H1 (cell line): Measurements from ENCODE around the gene RNF182. TPM values are rescaled to one million over a fixed set of nuclear protein-coding genes. Genes with fewer than 3 reads are reported as not detected.
"Not testable (repeated sequence)": the region's sequence is repeated elsewhere in the genome, so short reads cannot be mapped to it uniquely, and the experiment has no call there.

Experiments
- CTCF ChIA-PET: fragments of 300-600 bp; sonication (Branson Sonifier 250); formaldehyde crosslinking; loops from one replicate; lab custom pipeline; 2021; ENCODE audit not compliant: partially characterized antibody; lab: Charles Lee
- POLR2A ChIA-PET: fragments of 300-600 bp; sonication (Branson Sonifier 250); formaldehyde crosslinking; loops from one replicate; lab custom pipeline; 2021; ENCODE audit warnings: inconsistent platforms; ENCODE audit not compliant: partially characterized antibody; lab: Charles Lee
- DNase-seq, 2 experiments: peaks; one replicate each; pipeline versions ENCODE4 v3.0.0 to v3.0.0-alpha.2; 2010 to 2022; ENCODE audit warnings: low spot score in 2 of 2, low read depth in 1 of 2, mixed read lengths in 1 of 2
- FAIRE-seq: peaks from 2 replicates; lab custom pipeline; 2011; peaks lifted over from hg19 to GRCh38; lab: Jason Lieb, UNC
- H2AFZ ChIP-seq: 2 replicates; pipeline ENCODE4 v1.8.1; 2012; ENCODE audit warnings: low read length, inconsistent platforms
- H2AK5ac ChIP-seq: 2 replicates; pipeline ENCODE4 v1.6.1; 2013; ENCODE audit warnings: low read depth, low read length
- H2BK120ac ChIP-seq: replicated peaks from 2 replicates; pipeline ENCODE3; 2013; ENCODE audit warnings: low read depth, low read length, inconsistent platforms
- H2BK12ac ChIP-seq: 2 replicates; pipeline ENCODE4 v1.6.1; 2013; ENCODE audit warnings: low read depth, low read length
- H2BK15ac ChIP-seq: 2 replicates; pipeline ENCODE4 v1.6.1; 2013; ENCODE audit warnings: low read length
- H2BK20ac ChIP-seq: 2 replicates; pipeline ENCODE4 v1.6.1; 2013; ENCODE audit warnings: low read length
- H2BK5ac ChIP-seq: 2 replicates; pipeline ENCODE4 v1.6.1; 2013; ENCODE audit warnings: low read depth, low read length
- H3K14ac ChIP-seq: 2 replicates; pipeline ENCODE4 v1.6.1; 2013; ENCODE audit warnings: inconsistent platforms; ENCODE audit not compliant: insufficient read length
- H3K18ac ChIP-seq: 2 replicates; pipeline ENCODE4 v1.6.1; 2013; ENCODE audit warnings: low read length; ENCODE audit errors: extremely low read depth
- H3K23ac ChIP-seq: 2 replicates; pipeline ENCODE4 v1.6.1; 2013; ENCODE audit warnings: inconsistent platforms; ENCODE audit not compliant: insufficient read length
- H3K23me2 ChIP-seq: 2 replicates; pipeline ENCODE4 v1.6.1; 2013; ENCODE audit warnings: low read depth, low read length
- H3K27ac ChIP-seq: 2 replicates; pipeline ENCODE4 v1.6.1; 2011; ENCODE audit warnings: low read depth, low read length, inconsistent platforms
- H3K27me3 ChIP-seq, 4 experiments: replicated peaks in 1 of 4; 1 replicate in 1 of 4; 2 replicates in 3 of 4; pipeline versions ENCODE4 v1.6.1 to v1.8.1; 2011 to 2013; ENCODE audit warnings: low read length in 3 of 4, mild to moderate bottlenecking in 3 of 4, inconsistent platforms in 2 of 4, mixed read lengths in 2 of 4, moderate library complexity in 1 of 4; ENCODE audit not compliant: control insufficient read depth in 3 of 4, insufficient read depth in 3 of 4; ENCODE audit errors: extremely low read depth in 1 of 4
- H3K36me3 ChIP-seq, 4 experiments: 2 replicates each; pipeline versions ENCODE4 v1.6.1 to v1.8.1; 2011 to 2013; ENCODE audit warnings: mild to moderate bottlenecking in 4 of 4, low read length in 3 of 4, moderate library complexity in 2 of 4, control low read depth in 1 of 4, inconsistent platforms in 1 of 4; ENCODE audit not compliant: insufficient read depth in 4 of 4, control insufficient read depth in 2 of 4
- H3K4ac ChIP-seq: replicated peaks from 2 replicates; pipeline ENCODE3; 2013; ENCODE audit warnings: low read length, low read depth, mixed read lengths, inconsistent platforms; ENCODE audit not compliant: insufficient read length
- H3K4me1 ChIP-seq, 4 experiments: replicated peaks in 1 of 4; 1 replicate in 1 of 4; 2 replicates in 3 of 4; pipeline versions ENCODE4 v1.6.1 to v1.8.1; 2011 to 2013; ENCODE audit warnings: low read length in 3 of 4, inconsistent platforms in 2 of 4, mixed read lengths in 1 of 4; ENCODE audit not compliant: insufficient read depth in 4 of 4, control insufficient read depth in 3 of 4
- H3K4me2 ChIP-seq, 2 experiments: 2 replicates each; pipeline versions ENCODE4 v1.6.1 to v1.8.1; 2011 to 2013; ENCODE audit warnings: low read depth in 2 of 2, low read length in 2 of 2, control low read depth in 1 of 2, inconsistent platforms in 1 of 2, mild to moderate bottlenecking in 1 of 2; ENCODE audit not compliant: insufficient read depth in 1 of 2
- H3K4me3 ChIP-seq, 4 experiments: fragments of 200-600, 300-600 bp in 1 of 4; sonication (generic), shearing (Covaris generic), sonication (Bioruptor Twin) in 1 of 4; 2 replicates each; pipeline versions ENCODE4 v1.5.1 to v1.8.1; 2011 to 2016; ENCODE audit warnings: low read length in 4 of 4, low read depth in 3 of 4, control low read depth in 2 of 4, inconsistent platforms in 2 of 4, mild to moderate bottlenecking in 2 of 4, mixed read lengths in 1 of 4, moderate library complexity in 1 of 4; ENCODE audit not compliant: insufficient read depth in 2 of 4; ENCODE audit errors: extremely low read depth in 1 of 4
- H3K56ac ChIP-seq: replicated peaks from 2 replicates; pipeline ENCODE3; 2013; ENCODE audit warnings: low read depth, mild to moderate bottlenecking, mixed read lengths, low read length, inconsistent platforms; ENCODE audit not compliant: insufficient read length
- H3K79me1 ChIP-seq: 2 replicates; pipeline ENCODE4 v1.6.1; 2013; ENCODE audit warnings: low read depth, low read length, control low read depth
- H3K79me2 ChIP-seq, 2 experiments: 2 replicates each; pipeline versions ENCODE4 v1.6.1 to v1.8.1; 2012 to 2013; ENCODE audit warnings: low read length in 2 of 2, mild to moderate bottlenecking in 2 of 2, inconsistent platforms in 1 of 2; ENCODE audit not compliant: insufficient read depth in 2 of 2, control insufficient read depth in 1 of 2
- H3K9ac ChIP-seq, 4 experiments: replicated peaks in 1 of 4; 1 replicate in 1 of 4; 2 replicates in 3 of 4; pipeline versions ENCODE4 v1.6.1 to v1.8.1; 2011 to 2013; ENCODE audit warnings: low read depth in 3 of 4, low read length in 3 of 4, control low read depth in 2 of 4, mild to moderate bottlenecking in 2 of 4, moderate library complexity in 2 of 4, inconsistent platforms in 1 of 4; ENCODE audit errors: extremely low read depth in 1 of 4
- H3K9me3 ChIP-seq, 2 experiments: 2 replicates each; pipeline versions ENCODE4 v1.6.1 to v1.8.1; 2012 to 2013; ENCODE audit warnings: mild to moderate bottlenecking in 2 of 2, moderate library complexity in 2 of 2, control low read depth in 1 of 2, inconsistent platforms in 1 of 2, low read depth in 1 of 2, low read length in 1 of 2, mixed read lengths in 1 of 2; ENCODE audit not compliant: insufficient read depth in 2 of 2
- H4K20me1 ChIP-seq, 2 experiments: replicated peaks in 1 of 2; 2 replicates each; pipeline versions ENCODE3 to v1.8.1; 2011 to 2013; ENCODE audit warnings: inconsistent platforms in 2 of 2, low read length in 2 of 2, mild to moderate bottlenecking in 1 of 2; ENCODE audit not compliant: insufficient read depth in 2 of 2, control insufficient read depth in 1 of 2
- H4K5ac ChIP-seq: 2 replicates; pipeline ENCODE4 v1.6.1; 2013; ENCODE audit warnings: low read length, low read depth, mixed read lengths, inconsistent platforms; ENCODE audit not compliant: insufficient read length
- H4K8ac ChIP-seq: 2 replicates; pipeline ENCODE4 v1.8.0; 2013; ENCODE audit warnings: mild to moderate bottlenecking, moderate library complexity, low read length, inconsistent platforms; ENCODE audit not compliant: insufficient read depth; ENCODE audit errors: extremely low read depth
- H4K91ac ChIP-seq: replicated peaks from 2 replicates; pipeline ENCODE3; 2013; ENCODE audit warnings: low read length, mixed read lengths, inconsistent platforms; ENCODE audit not compliant: insufficient read length
- WGBS, 2 experiments: shearing (Covaris generic) in 1 of 2; methylation state at CpG; one replicate each; pipeline versions ENCODE4 v1.1.6 to v1.1.7; 2013 to 2015; ENCODE audit warnings: low lambda C conversion rate in 2 of 2, mixed read lengths in 2 of 2, inconsistent platforms in 1 of 2, low coverage in 1 of 2, missing lambda C conversion rate in 1 of 2; ENCODE audit not compliant: insufficient replicate concordance in 2 of 2, insufficient coverage in 1 of 2, insufficient read length in 1 of 2; ENCODE audit errors: extremely low coverage in 1 of 2, missing lambda C conversion rate in 1 of 2; 5-methylcytosine and 5-hydroxymethylcytosine counted together
- polyA plus RNA-seq, 7 experiments: library from polyadenylated mRNA; depleted of rRNA in 3 of 7; stranded (reverse) in 5 of 7; unstranded in 2 of 7; fragments of >200 nt in 5 of 7; fragments of 200-250 nt in 2 of 7; gene quantifications; 1 replicate in 5 of 7; 2 replicates in 1 of 7; 4 replicates in 1 of 7; pipeline versions ENCODE4 v1.2.1 to v1.2.3, GENCODE V29; 2011 to 2013; ENCODE audit warnings: missing spikeins in 2 of 7, mixed read lengths in 2 of 7
- total RNA-seq: library from RNA; stranded (reverse); fragmentation: NEBNext Ultra II Directional; extraction: Animal tissue kit (Norgen Biotek cat#: 25700); gene quantifications from 2 replicates; pipeline ENCODE4 v1.2.1, GENCODE V29; 2021

The RNF182 gene
- total and polyA plus RNA-seq, 2 of the 8 experiments (the other 6 are each of a cell fraction or from before 2014, with no cell fraction given), result 6.2 to 10.7 TPM

GRCh38 chr6:13935881-13936261 lies 11.1 kb downstream of the RNF182 start:
- H3K23me2 ChIP-seq, H3K9me3 ChIP-seq, H3K14ac ChIP-seq, FAIRE-seq, H3K4me1 ChIP-seq, H3K4me3 ChIP-seq, H4K5ac ChIP-seq, DNase-seq, H3K23ac ChIP-seq, H3K27me3 ChIP-seq, H4K20me1 ChIP-seq, H4K8ac ChIP-seq, POLR2A ChIA-PET, H3K4me2 ChIP-seq, H3K9ac ChIP-seq, H2BK20ac ChIP-seq, H2BK120ac ChIP-seq, H2AFZ ChIP-seq, H2BK5ac ChIP-seq, H3K4ac ChIP-seq, H3K79me1 ChIP-seq, H3K27ac ChIP-seq, H3K18ac ChIP-seq, H2AK5ac ChIP-seq, H2BK15ac ChIP-seq, H2BK12ac ChIP-seq, H3K36me3 ChIP-seq, H4K91ac ChIP-seq, H3K56ac ChIP-seq: not testable (repeated sequence)
- peaks cover 0 to 15% of the 10 kb centered on the region in 2 experiments; a peak in 2 of 4 replicates for H3K79me2 ChIP-seq
- WGBS, 2 experiments, result 93% methylated on average over 3 of the region's 3 CpGs; no CpG with 5 or more reads in 1 of the 2 experiments
- CTCF ChIA-PET, result interaction anchor here (0.6 to 2.0 kb wide), 5 partner anchors 10 to 334 kb away, joined by 3 to 4 read pairs (median 3); no protein-coding TSS in a partner anchor
